NCI-H2107 treated with DMSO at 0.1 percent for 48 hours (cell line): Measurements from ENCODE around the gene ACSL3.
"Not testable (repeated sequence)": the region's sequence is repeated elsewhere in the genome, so short reads cannot be mapped to it uniquely, and the experiment has no call there.

Experiments
- DNase-seq: peaks from one replicate; lab custom pipeline; 2025; ENCODE audit not compliant: unreplicated experiment; lab: John Stamatoyannopoulos, UW

The ACSL3 gene

GRCh38 chr2:222968550-222969155, 107.8 kb downstream of the ACSL3 start:
- no peak for DNase-seq

GRCh38 chr2:222969491-222969890, 108.7 kb downstream of the ACSL3 start:
- DNase-seq = peak; percentile 25

GRCh38 chr2:222972420-222972819, 111.6 kb downstream of the ACSL3 start:
- no peak for DNase-seq

GRCh38 chr2:222973237-222973636, 112.4 kb downstream of the ACSL3 start:
- DNase-seq = no peak

GRCh38 chr2:222973733-222974132, 112.9 kb downstream of the ACSL3 start:
- DNase-seq = no peak

- no peak for DNase-seq
Observed at GRCh38 chr2:222976521-222977061, 115.8 kb downstream of the ACSL3 start.

GRCh38 chr2:222977121-222977520, 116.3 kb downstream of the ACSL3 start:
- no peak for DNase-seq

- DNase-seq = no peak
Observed at GRCh38 chr2:222978850-222979249, 118.0 kb downstream of the ACSL3 start.

GRCh38 chr2:222979484-222979883, 118.6 kb downstream of the ACSL3 start:
- no peak for DNase-seq

- DNase-seq = peak; percentile 85
Observed at GRCh38 chr2:222982010-222982908, 121.4 kb downstream of the ACSL3 start.

GRCh38 chr2:222982909-222983265, 122.1 kb downstream of the ACSL3 start:
- DNase-seq = no peak

GRCh38 chr2:222984908-222985307, 124.1 kb downstream of the ACSL3 start:
- no peak for DNase-seq

- DNase-seq = no peak
Observed at GRCh38 chr2:222989431-222989830, 128.6 kb downstream of the ACSL3 start.

- not testable (repeated sequence) for DNase-seq
Observed at GRCh38 chr2:222990206-222990605, 129.4 kb downstream of the ACSL3 start.

GRCh38 chr2:222992137-222992536, 131.3 kb downstream of the ACSL3 start:
- DNase-seq = no peak
